Measurements from ENCODE around the gene PAPPA2.

DNA sequence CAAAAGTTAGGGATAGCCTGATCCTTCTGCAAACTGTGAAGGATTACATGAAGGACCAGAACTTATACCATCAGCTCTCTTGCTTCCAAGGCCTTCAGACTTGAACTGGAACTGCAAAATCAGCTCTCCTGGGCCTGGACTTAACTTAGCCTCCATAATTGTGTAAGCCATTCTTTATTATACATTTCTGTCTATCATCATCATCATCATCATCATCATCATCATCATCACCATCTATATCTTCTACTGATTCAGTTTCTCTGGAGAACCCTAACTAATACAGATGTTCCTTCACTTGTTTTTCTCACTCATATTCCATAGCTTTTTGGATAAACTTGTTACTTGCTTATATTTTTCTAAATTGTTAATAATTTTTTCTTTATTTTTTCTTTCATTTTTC lies 50.0 kb downstream of the PAPPA2 start:
- TF ChIP-seq, protein P1, sequence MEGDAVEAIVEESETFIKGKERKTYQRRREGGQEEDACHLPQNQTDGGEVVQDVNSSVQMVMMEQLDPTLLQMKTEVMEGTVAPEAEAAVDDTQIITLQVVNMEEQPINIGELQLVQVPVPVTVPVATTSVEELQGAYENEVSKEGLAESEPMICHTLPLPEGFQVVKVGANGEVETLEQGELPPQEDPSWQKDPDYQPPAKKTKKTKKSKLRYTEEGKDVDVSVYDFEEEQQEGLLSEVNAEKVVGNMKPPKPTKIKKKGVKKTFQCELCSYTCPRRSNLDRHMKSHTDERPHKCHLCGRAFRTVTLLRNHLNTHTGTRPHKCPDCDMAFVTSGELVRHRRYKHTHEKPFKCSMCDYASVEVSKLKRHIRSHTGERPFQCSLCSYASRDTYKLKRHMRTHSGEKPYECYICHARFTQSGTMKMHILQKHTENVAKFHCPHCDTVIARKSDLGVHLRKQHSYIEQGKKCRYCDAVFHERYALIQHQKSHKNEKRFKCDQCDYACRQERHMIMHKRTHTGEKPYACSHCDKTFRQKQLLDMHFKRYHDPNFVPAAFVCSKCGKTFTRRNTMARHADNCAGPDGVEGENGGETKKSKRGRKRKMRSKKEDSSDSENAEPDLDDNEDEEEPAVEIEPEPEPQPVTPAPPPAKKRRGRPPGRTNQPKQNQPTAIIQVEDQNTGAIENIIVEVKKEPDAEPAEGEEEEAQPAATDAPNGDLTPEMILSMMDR (conservative IDR thresholded peaks at IDR 0.05; ENCODE audit: low read depth, low read length), result no peak
- TF ChIP-seq, protein P2, sequence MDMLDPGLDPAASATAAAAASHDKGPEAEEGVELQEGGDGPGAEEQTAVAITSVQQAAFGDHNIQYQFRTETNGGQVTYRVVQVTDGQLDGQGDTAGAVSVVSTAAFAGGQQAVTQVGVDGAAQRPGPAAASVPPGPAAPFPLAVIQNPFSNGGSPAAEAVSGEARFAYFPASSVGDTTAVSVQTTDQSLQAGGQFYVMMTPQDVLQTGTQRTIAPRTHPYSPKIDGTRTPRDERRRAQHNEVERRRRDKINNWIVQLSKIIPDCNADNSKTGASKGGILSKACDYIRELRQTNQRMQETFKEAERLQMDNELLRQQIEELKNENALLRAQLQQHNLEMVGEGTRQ (IDR thresholded peaks at IDR 0.05; ENCODE audit: low read depth, low read length), result no peak
- TF ChIP-seq POLR2A (IDR thresholded peaks at IDR 0.05; ENCODE audit: low read depth, low read length) (no peak), SMC3 (IDR thresholded peaks at IDR 0.05; ENCODE audit: low read depth, low read length) (no peak), MXI1 (IDR thresholded peaks at IDR 0.05; ENCODE audit: borderline replicate concordance, low read depth, low read length) (no peak), FOS (IDR thresholded peaks at IDR 0.05; ENCODE audit: low read depth, low read length) (no peak), CEBPB (IDR thresholded peaks at IDR 0.05; ENCODE audit: low read depth, low read length) (no peak), CHD1 (IDR thresholded peaks at IDR 0.05; ENCODE audit: low read depth, low read length) (no peak)
